Stimulated activated naive CD8-positive, alpha-beta T cell treated with anti-CD3 and anti-CD28 coated beads, Interleukin-15, Interleukin-2, amounts not matched to agents 100 U/mL and 50 U/mL, for 24 hours (primary cell): ENCODE results near the gene ZMYND8.
"Not testable (repeated sequence)": the region's sequence is repeated elsewhere in the genome, so short reads cannot be mapped to it uniquely, and the experiment has no call there.

Source experiments
- ATAC-seq: fragments of 150-1000 bp; cut with Tn5 transposase; one replicate; pipeline ENCODE4 v1.10.0; 2021
- DNase-seq: peaks from one replicate; pipeline ENCODE4 v3.0.0; 2021

ZMYND8 gene

GRCh38 chr20:47204008-47204849, 152.3 kb downstream of the ZMYND8 start:
- no peak for ATAC-seq
- DNase-seq, result no peak

- ATAC-seq, result no peak
- no peak for DNase-seq
Observed at GRCh38 chr20:47202733-47203667, 153.5 kb downstream of the ZMYND8 start.

GRCh38 chr20:47201074-47201730, 155.3 kb downstream of the ZMYND8 start:
- ATAC-seq (no peak), DNase-seq (no peak)

GRCh38 chr20:47198996-47199552, 157.4 kb downstream of the ZMYND8 start:
- DNase-seq (no peak), ATAC-seq (no peak)

GRCh38 chr20:47198254-47198671, 158.2 kb downstream of the ZMYND8 start:
- DNase-seq, result peak; percentile 50
- ATAC-seq, result peak; percentile 89

- ATAC-seq (peak; percentile 51), DNase-seq (peak; percentile 87)
Observed at GRCh38 chr20:47196091-47197081, 160.1 kb downstream of the ZMYND8 start.

- no peak for ATAC-seq
- no peak for DNase-seq
Observed at GRCh38 chr20:47195573-47195972, 160.9 kb downstream of the ZMYND8 start.

GRCh38 chr20:47191956-47192355, 164.5 kb downstream of the ZMYND8 start:
- DNase-seq (no peak), ATAC-seq (no peak)

GRCh38 chr20:47191074-47191673, 165.3 kb downstream of the ZMYND8 start:
- no peak for DNase-seq
- ATAC-seq, result peak; percentile 23

GRCh38 chr20:47189060-47189459, 167.4 kb downstream of the ZMYND8 start:
- no peak for DNase-seq
- no peak for ATAC-seq

- no peak for ATAC-seq
- DNase-seq, result no peak
Observed at GRCh38 chr20:47188540-47188939, 168.0 kb downstream of the ZMYND8 start.

- ATAC-seq (no peak), DNase-seq (peak; percentile 10)
Observed at GRCh38 chr20:47187450-47188195, 168.9 kb downstream of the ZMYND8 start.

- ATAC-seq (no peak), DNase-seq (no peak)
Observed at GRCh38 chr20:47183367-47183766, 173.1 kb downstream of the ZMYND8 start.

- ATAC-seq, result peak; percentile 86
Observed at GRCh38 chr20:47181056-47181862, 175.2 kb downstream of the ZMYND8 start.

GRCh38 chr20:47179267-47179666, 177.2 kb downstream of the ZMYND8 start:
- ATAC-seq (no peak), DNase-seq (no peak)

More at GRCh38 chr20:47181056-47181862, 175.2 kb downstream of the ZMYND8 start:
- peak; percentile 10 for DNase-seq

- no peak for ATAC-seq
Observed at GRCh38 chr20:47178851-47179250, 177.6 kb downstream of the ZMYND8 start.

GRCh38 chr20:47178277-47178676, 178.2 kb downstream of the ZMYND8 start:
- ATAC-seq, result no peak
- no peak for DNase-seq

More at GRCh38 chr20:47178851-47179250, 177.6 kb downstream of the ZMYND8 start:
- DNase-seq, result no peak

- DNase-seq, ATAC-seq: not testable (repeated sequence)
Observed at GRCh38 chr20:47176217-47176616, 180.3 kb downstream of the ZMYND8 start.

GRCh38 chr20:47175493-47175892, 181.0 kb downstream of the ZMYND8 start:
- ATAC-seq, result no peak
- DNase-seq, result no peak
